Mesodermal cell (in vitro differentiated cells): ENCODE results near the gene TPK1.

Source experiments
- H3K27ac ChIP-seq: 2 replicates; pipeline ENCODE4 v1.7.0; 2013; ENCODE audit warnings: mild to moderate bottlenecking, low read depth, low read length, moderate library complexity; ENCODE audit not compliant: severe bottlenecking
- H3K36me3 ChIP-seq: 2 replicates; pipeline ENCODE4 v1.7.1; 2013; ENCODE audit warnings: mild to moderate bottlenecking, low read length, moderate library complexity; ENCODE audit not compliant: control insufficient read depth, insufficient read depth
- H3K4me1 ChIP-seq: one replicate; pipeline ENCODE4 v1.7.1; 2013; ENCODE audit warnings: mild to moderate bottlenecking, low read length; ENCODE audit not compliant: insufficient read depth, control insufficient read depth, poor library complexity, severe bottlenecking
- H3K4me3 ChIP-seq: 2 replicates; pipeline ENCODE4 v1.7.0; 2013; ENCODE audit warnings: low read length, control low read depth, mild to moderate bottlenecking; ENCODE audit not compliant: insufficient read depth, poor library complexity, severe bottlenecking; ENCODE audit errors: extremely low read depth
- H3K9me3 ChIP-seq: 2 replicates; pipeline ENCODE4 v1.7.1; 2013; ENCODE audit warnings: mild to moderate bottlenecking, low read length, moderate library complexity; ENCODE audit not compliant: control insufficient read depth
- WGBS, 2 experiments: methylation state at CpG; one replicate each; pipeline ENCODE4 v1.1.5; 2013; ENCODE audit warnings: missing lambda C conversion rate in 2 of 2; ENCODE audit not compliant: insufficient coverage in 2 of 2; 5-methylcytosine and 5-hydroxymethylcytosine counted together

TPK1 gene

GRCh38 chr7:144682581-144683280 is 153.1 kb downstream of the TPK1 start:
- H3K27ac ChIP-seq: no peak overlapping the region
- H3K4me1 ChIP-seq: no peaks in the 10 kb centered on the region
- no peaks in the 10 kb centered on the region for H3K36me3 ChIP-seq
- H3K9me3 ChIP-seq: no peaks in the 10 kb centered on the region
- H3K4me3 ChIP-seq: no peak overlapping the region
- 83 to 97% methylated on average over 4 to 6 of the region's 6 CpGs for WGBS, 2 experiments

GRCh38 chr7:144676492-144676891 is 159.4 kb downstream of the TPK1 start:
- no peaks in the 10 kb centered on the region for H3K4me1 ChIP-seq
- H3K27ac ChIP-seq: no peak overlapping the region
- no peaks in the 10 kb centered on the region for H3K9me3 ChIP-seq
- H3K36me3 ChIP-seq: no peaks in the 10 kb centered on the region
- 95 to 96% methylated on average over 3 to 5 of the region's 5 CpGs for WGBS, 2 experiments
- no peak overlapping the region for H3K4me3 ChIP-seq

- Histone ChIP-seq H3K4me1 (no peaks in the 10 kb centered on the region), H3K36me3 (no peaks in the 10 kb centered on the region), H3K27ac (no peak overlapping the region), H3K9me3 (no peaks in the 10 kb centered on the region), H3K4me3 (no peak overlapping the region)
Measured at GRCh38 chr7:144674550-144674949, 161.3 kb downstream of the TPK1 start.

DNA sequence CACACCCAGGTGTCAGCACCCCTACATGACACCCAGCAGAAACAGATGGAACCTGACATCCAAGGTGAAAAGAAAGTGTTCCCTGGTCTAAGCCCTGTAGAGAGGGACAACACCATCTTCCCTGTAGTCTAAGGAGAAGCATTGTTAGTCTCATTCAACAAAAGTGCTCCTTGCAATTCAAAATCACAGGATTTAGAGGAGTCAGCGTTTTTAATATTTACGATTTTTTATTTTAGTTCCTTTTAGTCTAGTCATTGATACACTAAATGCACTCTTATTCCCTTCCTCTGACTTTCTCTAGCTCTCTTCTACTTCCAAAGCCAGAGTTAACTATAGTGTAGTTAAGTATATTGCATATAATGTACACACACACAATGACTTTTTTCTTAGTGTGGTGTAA is 163.0 kb downstream of the TPK1 start:
- H3K4me3 ChIP-seq: no peak overlapping the region
- H3K9me3 ChIP-seq: no peaks in the 10 kb centered on the region
- no peaks in the 10 kb centered on the region for H3K4me1 ChIP-seq
- H3K27ac ChIP-seq: no peak overlapping the region
- H3K36me3 ChIP-seq: no peaks in the 10 kb centered on the region
- no CpG with 5 or more reads among the region's 2 CpGs for WGBS, 2 experiments

DNA sequence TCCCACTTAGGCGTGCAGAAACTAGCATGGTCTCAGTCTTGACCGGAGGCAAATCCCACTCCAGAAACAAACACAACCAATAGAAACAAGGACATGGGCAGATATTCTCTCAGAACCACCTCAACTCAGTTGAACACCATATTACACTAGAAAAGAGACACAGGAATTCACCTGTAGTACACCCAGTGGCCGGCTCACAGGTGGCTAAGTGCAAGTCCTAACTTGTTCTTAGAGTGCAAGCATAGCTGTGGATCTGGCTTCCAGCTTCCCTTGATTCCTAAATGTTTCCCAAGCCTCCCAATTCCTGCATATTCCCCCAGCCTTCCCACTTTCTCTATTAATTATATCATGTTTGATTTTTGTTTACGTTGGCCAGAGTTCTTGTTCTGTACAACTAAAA is 164.4 kb downstream of the TPK1 start:
- H3K4me3 ChIP-seq: no peak overlapping the region
- WGBS, 2 experiments: 78 to 100% methylated on average over 1 to 2 of the region's 4 CpGs
- H3K36me3 ChIP-seq: no peaks in the 10 kb centered on the region
- no peaks in the 10 kb centered on the region for H3K9me3 ChIP-seq
- H3K27ac ChIP-seq: no peak overlapping the region
- no peaks in the 10 kb centered on the region for H3K4me1 ChIP-seq

DNA sequence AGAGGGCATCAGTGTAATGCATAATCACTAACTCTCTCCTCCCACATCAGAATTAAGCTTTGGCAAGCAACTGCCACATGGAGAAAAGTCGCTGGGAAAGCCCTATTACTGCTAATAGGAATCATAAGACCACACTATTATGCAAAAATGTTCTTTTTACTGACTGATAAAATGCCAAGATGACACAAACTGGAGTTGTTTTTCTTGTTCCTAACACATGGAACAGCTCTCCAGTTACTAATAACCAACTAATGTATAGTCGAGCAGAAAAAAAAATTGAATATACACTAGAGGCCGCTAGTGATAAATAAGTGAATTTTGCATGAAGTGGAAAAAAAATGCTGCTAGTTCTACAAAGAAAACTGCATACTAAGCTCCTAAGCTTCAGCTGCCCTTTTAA is 165.6 kb downstream of the TPK1 start:
- no CpG with 5 or more reads among the region's 3 CpGs for WGBS, 2 experiments
- no peak overlapping the region for H3K27ac ChIP-seq

GRCh38 chr7:144668503-144668902 is 167.3 kb downstream of the TPK1 start:
- no peak overlapping the region for H3K4me3 ChIP-seq
- no CpG with 5 or more reads among the region's 1 CpG for WGBS, 2 experiments
- no peaks in the 10 kb centered on the region for H3K36me3 ChIP-seq
- H3K4me1 ChIP-seq: no peaks in the 10 kb centered on the region
- H3K27ac ChIP-seq: no peak overlapping the region
- H3K9me3 ChIP-seq: no peaks in the 10 kb centered on the region

More for the DNA sequence above, 165.6 kb downstream of the TPK1 start:
- Histone ChIP-seq H3K9me3 (no peaks in the 10 kb centered on the region), H3K4me3 (no peak overlapping the region), H3K36me3 (no peaks in the 10 kb centered on the region), H3K4me1 (no peaks in the 10 kb centered on the region)

GRCh38 chr7:144665689-144666381 is 170.0 kb downstream of the TPK1 start:
- no peaks in the 10 kb centered on the region for H3K36me3 ChIP-seq
- H3K27ac ChIP-seq: no peak overlapping the region
- no peaks in the 10 kb centered on the region for H3K4me1 ChIP-seq
- WGBS, 2 experiments: no CpG with 5 or more reads among the region's 2 CpGs
- H3K4me3 ChIP-seq: no peak overlapping the region
- no peaks in the 10 kb centered on the region for H3K9me3 ChIP-seq

- WGBS, 2 experiments: 87 to 90% methylated on average over 1 to 8 of the region's 9 CpGs
- no peak overlapping the region for H3K27ac ChIP-seq
Measured at GRCh38 chr7:144659211-144659610, 176.6 kb downstream of the TPK1 start.

DNA sequence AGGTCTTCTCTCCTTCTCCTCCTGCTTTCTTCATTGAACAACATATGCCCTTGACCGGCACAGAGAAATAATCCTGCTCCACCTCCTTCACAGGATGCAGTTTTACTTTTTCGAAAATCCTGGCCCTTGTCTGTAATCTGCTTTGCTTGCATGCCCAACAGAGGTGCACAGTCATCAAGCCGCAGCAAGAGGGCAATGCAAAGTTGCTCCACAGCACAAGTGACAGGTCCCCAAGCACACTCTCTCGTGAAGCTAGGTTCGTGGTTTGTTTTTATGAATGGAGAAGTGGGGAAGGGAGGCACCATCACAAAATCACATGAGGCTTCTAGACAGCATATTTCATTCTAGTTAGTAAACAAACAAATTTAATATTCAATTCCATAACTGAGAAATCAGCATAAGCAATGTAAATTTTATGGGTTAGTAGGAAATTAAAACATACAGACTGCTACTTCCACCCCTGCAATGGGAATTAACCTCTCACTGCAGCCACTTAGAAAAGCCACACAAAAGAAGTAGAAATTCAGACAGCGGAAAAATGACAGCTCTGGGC is 178.8 kb downstream of the TPK1 start:
- no peaks in the 10 kb centered on the region for H3K9me3 ChIP-seq
- no peak overlapping the region for H3K4me3 ChIP-seq
- 74 to 77% methylated on average over 2 of the region's 6 CpGs for WGBS, 2 experiments
- no peaks in the 10 kb centered on the region for H3K4me1 ChIP-seq
- no peak overlapping the region for H3K27ac ChIP-seq
- no peaks in the 10 kb centered on the region for H3K36me3 ChIP-seq

More at GRCh38 chr7:144659211-144659610, 176.6 kb downstream of the TPK1 start:
- no peaks in the 10 kb centered on the region for H3K9me3 ChIP-seq
- no peak overlapping the region for H3K4me3 ChIP-seq
- H3K4me1 ChIP-seq: no peaks in the 10 kb centered on the region
- H3K36me3 ChIP-seq: no peaks in the 10 kb centered on the region

- no peaks in the 10 kb centered on the region for H3K4me1 ChIP-seq
- H3K4me3 ChIP-seq: no peak overlapping the region
- 84 to 92% methylated on average over 2 to 5 of the region's 5 CpGs for WGBS, 2 experiments
- no peak overlapping the region for H3K27ac ChIP-seq
- peaks cover 4% of the 10 kb centered on the region for H3K9me3 ChIP-seq
- H3K36me3 ChIP-seq: no peaks in the 10 kb centered on the region
Measured at GRCh38 chr7:144653449-144653848, 182.4 kb downstream of the TPK1 start.
